KOPT-K1 (cell line): ENCODE measurements around the gene NUTF2.

Source experiments
- H3K27ac ChIP-seq: fragments of 200-600 bp; sonication (generic); 2 replicates; pipeline ENCODE4 v1.5.1; 2016; ENCODE audit warnings: antibody characterized with exemption, mild to moderate bottlenecking, low read depth, low read length; ENCODE audit not compliant: poor library complexity, severe bottlenecking
- H3K36me3 ChIP-seq: fragments of 200-600 bp; sonication (generic); 2 replicates; pipeline ENCODE4 v1.5.1; 2017; ENCODE audit warnings: antibody characterized with exemption, mild to moderate bottlenecking, low read length, moderate library complexity; ENCODE audit not compliant: insufficient read depth
- H3K9me3 ChIP-seq: fragments of 200-600 bp; sonication (generic); 2 replicates; pipeline ENCODE4 v1.5.1; 2017; ENCODE audit warnings: antibody characterized with exemption, low read length, mild to moderate bottlenecking; ENCODE audit not compliant: insufficient read depth, poor library complexity, severe bottlenecking

The NUTF2 gene

DNA sequence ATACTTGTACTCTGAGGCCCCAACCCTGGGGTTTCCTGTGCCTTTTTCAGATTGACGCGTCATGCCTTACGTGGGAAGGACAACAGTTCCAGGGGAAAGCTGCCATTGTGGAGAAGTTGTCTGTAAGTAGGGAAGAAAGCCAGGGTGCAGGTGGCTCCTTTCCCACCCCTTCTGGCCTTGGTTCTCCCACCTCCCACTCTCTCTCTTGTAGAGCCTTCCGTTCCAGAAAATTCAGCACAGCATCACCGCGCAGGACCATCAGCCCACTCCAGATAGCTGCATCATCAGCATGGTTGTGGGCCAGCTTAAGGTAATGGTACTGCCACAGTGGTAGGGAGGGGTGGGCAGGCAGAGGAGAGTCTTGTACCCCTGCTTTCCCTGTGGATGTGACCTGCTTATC lies 21.6 kb downstream of the NUTF2 start:
- Histone ChIP-seq H3K9me3 (no peaks in the 10 kb centered on the region), H3K27ac (no peak overlapping the region), H3K36me3 (peaks cover 88% of the 10 kb centered on the region)

DNA sequence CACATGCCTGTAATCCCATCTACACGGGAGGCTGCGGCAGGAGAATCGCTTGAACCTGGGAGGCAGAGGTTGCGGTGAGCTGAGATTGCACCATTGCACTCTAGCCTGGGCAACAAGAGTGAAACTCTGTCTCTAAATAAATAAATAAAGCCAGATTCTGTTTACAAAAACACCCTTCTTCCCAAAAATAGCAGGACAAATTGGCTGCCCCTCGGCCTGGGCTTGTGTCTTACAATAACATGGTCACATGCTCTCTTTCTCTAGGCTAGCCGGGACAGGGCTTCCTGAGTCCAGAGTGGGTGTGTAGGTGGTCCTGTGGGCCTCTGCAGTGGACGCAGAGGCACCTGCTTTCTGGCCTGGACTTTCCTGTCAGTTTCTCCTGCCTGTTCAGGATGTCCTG lies 22.9 kb downstream of the NUTF2 start:
- peaks cover 74% of the 10 kb centered on the region for H3K36me3 ChIP-seq
- H3K9me3 ChIP-seq: no peaks in the 10 kb centered on the region
- H3K27ac ChIP-seq: no peak overlapping the region

DNA sequence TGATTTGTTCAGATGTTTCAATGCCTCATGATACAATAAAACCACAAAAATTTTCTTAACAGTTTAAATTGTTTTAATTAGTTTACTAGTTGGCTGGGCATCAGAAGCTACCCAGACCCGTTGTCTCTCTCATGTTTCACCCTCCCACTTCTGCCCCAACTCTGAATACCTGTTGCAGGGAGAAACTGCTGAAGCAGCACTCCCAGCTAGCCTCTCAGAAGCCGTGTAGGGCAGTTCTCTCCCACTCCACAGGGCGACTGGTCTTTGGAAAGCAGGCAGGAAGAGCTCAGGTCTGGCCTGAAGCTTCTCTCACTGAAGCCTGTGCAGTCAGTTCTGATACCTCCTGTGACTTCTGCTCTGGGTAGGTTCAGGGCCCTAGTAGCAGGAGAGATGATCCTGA lies 24.5 kb downstream of the NUTF2 start:
- H3K27ac ChIP-seq: no peak overlapping the region
- H3K36me3 ChIP-seq: peaks cover 72% of the 10 kb centered on the region

DNA sequence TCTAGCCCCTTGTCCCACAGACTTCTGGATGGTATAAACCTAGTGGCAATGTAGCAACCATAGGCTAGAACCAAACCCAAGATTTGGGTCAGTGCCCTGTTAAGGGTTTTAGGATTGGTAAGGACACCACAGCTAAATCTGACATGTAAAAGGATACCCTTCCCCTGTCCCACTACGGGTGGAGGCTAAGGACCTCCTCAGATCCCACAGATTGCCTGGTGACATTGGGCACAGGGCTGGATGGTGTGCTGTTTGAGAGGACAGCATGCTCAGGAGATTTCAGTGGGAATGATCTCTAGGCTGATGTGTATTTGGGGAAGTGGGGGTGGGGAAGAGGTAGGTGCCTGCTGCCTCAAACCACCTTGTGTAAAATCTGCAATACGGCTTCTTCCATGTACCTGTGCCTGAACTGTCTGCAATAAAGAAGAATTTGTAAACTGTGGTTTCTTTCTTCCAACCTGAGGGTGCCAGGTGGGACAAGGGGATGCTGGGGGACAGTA lies 25.4 kb downstream of the NUTF2 start:
- Histone ChIP-seq H3K36me3 (peaks cover 72% of the 10 kb centered on the region), H3K27ac (peak overlapping the region; percentile 85)

More for the DNA sequence above, 24.5 kb downstream of the NUTF2 start:
- no peaks in the 10 kb centered on the region for H3K9me3 ChIP-seq

DNA sequence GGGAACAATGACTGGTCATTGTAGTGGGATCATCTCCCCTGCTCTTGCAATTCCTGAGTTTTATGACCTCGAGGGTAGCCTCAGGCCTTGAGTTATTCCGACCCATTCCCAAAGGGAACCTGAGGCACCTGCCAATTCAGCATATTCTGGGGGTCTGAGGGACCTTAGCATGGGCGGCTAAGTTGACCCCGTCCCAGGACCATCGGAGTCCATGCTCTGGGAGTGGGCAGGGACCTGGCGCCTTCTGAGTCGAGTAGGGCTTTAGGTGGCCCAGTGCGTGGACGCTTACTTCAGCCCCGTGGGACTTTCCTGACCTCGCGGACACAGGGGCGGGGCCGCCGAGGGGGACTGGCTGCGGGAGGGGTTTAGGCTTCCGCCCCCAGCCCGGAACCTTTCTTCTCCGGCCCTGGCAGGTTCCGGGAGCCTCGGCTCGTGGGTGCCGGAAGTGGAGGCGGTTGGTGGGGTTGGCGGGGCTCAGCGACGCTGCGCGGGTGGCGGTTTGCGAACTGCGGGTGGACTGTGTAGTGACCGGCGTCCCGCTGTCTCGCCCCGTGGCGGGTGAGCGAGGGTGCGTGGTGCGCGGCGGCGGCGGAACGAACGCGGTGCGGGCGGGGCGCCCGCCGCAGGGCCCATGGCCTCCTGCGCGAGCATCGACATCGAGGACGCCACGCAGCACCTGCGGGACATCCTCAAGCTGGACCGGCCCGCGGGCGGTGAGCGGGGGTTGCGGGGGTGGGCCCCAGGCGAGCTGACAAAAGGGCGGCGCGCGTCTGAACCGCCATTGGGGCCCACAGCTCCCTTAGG lies 26.1 kb downstream of the NUTF2 start, which contains the start of gene EDC4:
Gene EDC4, plus strand, starts transcription at position 422 of the 804 bp plus-strand sequence. Its CDS starts 210 bp downstream, at position 632.
- Histone ChIP-seq H3K9me3 (no peaks in the 10 kb centered on the region), H3K36me3 (peaks cover 72% of the 10 kb centered on the region), H3K27ac (peak within 1 kb of the TSS; percentile 85)

More for the DNA sequence above, 25.4 kb downstream of the NUTF2 start:
- H3K9me3 ChIP-seq: no peaks in the 10 kb centered on the region

DNA sequence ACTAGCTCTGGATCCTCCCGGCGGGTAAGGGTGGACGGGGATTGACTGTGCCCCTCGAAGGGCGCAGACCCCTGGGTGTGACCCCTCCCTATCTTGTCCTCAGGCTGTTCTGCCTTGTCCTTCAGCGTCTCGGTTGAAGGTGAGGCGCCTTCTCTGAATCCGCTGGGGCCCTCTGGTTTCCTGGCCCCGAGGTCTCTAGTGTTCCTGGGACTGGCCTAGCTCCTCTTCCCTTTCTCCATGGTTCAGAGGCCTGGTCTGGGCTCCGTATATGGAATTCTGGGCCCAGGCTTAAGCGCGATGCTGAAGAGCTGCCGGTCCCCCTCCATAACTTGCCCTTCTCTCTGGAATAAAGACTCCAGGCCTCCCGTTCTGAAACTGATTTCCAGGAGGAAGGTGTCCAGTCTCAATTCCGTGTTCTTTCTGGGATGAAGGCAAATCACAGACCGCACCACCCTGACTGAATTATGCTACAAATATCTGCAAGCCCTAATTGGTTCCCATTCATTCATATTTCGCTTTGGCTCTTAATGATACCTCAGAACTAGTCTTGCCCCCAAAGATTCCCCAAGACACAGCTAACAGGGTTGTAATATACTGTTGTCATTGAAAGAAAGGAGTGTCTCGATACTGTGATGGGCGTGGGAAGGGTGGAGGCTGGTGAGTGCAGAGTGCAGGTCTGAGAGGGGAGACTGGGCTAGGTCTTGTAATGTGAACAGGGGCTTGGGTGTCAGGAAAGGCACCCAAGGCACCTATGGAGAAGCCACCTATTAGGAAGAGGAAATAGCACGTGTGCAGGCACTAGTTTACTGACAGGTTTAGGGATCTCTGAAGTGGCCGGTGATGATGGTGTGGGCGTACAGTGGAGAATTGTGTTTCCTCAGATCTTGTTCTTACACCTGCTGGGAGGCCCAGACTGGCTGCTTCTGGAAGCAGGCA lies 27.0 kb downstream of the NUTF2 start:
- Histone ChIP-seq H3K27ac (peak overlapping the region; percentile 85), H3K9me3 (no peaks in the 10 kb centered on the region), H3K36me3 (peaks cover 72% of the 10 kb centered on the region)

DNA sequence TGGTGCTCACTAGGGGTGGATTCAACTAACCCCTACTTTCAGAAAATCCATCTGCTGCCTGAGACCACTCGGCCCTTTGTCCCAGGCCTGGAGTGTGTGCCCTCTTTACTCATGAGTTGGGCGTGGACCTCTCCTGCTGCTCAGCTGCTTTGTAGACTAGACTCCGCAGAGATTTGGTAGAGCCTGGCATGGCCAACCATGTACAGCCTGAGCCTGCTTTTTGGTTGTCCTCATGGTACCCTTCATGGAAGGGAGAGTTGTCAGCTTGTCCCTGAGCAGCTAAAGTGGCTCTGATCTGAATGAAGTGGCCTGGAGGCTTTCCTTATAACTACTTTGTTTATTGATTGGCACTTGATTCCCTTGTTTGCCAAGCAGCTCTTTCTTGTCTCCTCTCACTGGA lies 27.6 kb downstream of the NUTF2 start:
- no peaks in the 10 kb centered on the region for H3K9me3 ChIP-seq
- H3K27ac ChIP-seq: peak overlapping the region; percentile 85
- H3K36me3 ChIP-seq: peaks cover 72% of the 10 kb centered on the region

DNA sequence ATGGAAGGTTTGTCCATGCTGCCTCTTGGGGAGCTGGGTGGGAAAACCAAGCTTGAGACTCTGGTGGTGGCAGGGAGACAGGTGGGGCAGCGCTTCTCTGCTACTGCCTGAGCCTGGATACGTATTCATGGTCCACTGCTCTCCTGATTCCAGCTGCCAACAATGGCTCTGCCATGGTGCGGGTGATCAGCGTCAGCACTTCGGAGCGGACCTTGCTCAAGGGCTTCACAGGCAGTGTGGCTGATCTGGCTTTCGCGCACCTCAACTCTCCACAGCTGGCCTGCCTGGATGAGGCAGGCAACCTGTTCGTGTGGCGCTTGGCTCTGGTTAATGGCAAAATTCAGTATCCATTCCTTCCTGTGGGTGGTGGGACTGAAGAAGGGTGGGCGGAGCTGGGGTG lies 30.3 kb downstream of the NUTF2 start:
- H3K27ac ChIP-seq: no peak overlapping the region
- no peaks in the 10 kb centered on the region for H3K9me3 ChIP-seq
- H3K36me3 ChIP-seq: peaks cover 75% of the 10 kb centered on the region

DNA sequence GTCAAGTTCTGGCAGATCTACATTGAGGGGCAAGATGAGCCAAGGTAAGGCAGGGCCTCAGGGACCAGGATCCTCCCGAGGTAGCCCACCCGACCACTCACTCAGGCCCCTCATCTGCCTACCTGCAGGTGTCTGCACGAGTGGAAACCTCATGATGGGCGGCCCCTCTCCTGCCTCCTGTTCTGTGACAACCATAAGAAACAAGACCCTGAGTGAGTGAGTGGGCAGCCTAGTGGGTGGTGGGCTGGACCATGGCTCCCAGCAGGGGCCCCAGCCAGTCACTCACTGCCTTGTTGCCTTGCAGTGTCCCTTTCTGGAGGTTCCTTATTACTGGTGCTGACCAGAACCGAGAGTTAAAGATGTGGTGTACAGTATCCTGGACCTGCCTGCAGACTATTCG lies 31.5 kb downstream of the NUTF2 start:
- Histone ChIP-seq H3K27ac (no peak overlapping the region), H3K9me3 (no peaks in the 10 kb centered on the region), H3K36me3 (peaks cover 84% of the 10 kb centered on the region)

DNA sequence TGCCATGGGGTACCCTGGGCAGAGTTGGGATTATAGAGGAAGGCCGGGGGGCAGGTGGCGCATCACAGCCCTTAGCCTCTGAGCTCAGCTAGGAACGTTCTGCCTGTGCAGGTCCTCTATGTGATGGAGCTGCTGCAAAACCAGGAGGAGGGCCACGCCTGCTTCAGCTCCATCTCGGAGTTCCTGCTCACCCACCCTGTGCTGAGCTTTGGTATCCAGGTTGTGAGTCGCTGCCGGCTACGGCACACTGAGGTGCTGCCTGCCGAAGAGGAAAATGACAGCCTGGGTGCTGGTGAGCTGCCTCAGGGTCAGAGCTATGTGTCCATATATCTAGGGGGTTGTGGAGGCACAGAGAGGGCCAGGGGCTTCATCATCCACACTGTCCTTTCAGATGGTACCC lies 32.1 kb downstream of the NUTF2 start:
- peaks cover 90% of the 10 kb centered on the region for H3K36me3 ChIP-seq
- H3K9me3 ChIP-seq: no peaks in the 10 kb centered on the region
- H3K27ac ChIP-seq: no peak overlapping the region

DNA sequence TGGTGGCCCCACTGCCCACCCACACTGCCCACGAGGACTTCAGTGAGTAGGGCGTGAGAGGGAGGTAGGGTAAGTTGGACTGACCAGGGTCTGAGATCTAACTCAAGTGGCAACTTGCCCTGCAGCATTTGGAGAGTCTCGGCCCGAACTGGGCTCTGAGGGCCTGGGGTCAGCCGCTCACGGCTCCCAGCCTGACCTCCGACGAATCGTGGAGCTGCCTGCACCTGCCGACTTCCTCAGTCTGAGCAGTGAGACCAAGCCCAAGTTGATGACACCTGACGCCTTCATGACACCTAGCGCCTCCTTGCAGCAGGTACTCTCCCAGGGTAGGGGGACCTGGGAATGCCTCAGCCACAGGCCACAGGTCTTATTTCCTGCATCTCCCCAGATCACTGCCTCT lies 32.7 kb downstream of the NUTF2 start:
- H3K9me3 ChIP-seq: no peaks in the 10 kb centered on the region
- H3K36me3 ChIP-seq: peaks cover 96% of the 10 kb centered on the region
- no peak overlapping the region for H3K27ac ChIP-seq

DNA sequence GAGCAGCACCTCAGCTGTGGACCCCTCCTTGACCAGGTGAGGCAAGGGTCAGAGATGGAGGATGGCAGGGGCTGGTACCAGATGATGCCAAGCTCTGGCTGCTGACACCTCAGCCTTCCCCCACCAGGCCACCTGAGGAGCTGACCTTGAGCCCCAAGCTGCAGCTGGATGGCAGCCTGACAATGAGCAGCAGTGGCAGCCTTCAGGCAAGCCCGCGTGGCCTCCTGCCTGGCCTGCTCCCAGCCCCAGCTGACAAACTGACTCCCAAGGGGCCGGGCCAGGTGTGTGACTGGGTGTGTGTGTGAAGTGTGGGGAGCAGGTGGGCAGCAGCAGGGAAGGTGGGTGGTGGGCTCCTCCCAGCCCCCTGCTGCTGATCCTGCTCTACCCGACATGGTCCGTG lies 33.2 kb downstream of the NUTF2 start:
- H3K9me3 ChIP-seq: no peaks in the 10 kb centered on the region
- no peak overlapping the region for H3K27ac ChIP-seq
- peaks cover 100% of the 10 kb centered on the region for H3K36me3 ChIP-seq

DNA sequence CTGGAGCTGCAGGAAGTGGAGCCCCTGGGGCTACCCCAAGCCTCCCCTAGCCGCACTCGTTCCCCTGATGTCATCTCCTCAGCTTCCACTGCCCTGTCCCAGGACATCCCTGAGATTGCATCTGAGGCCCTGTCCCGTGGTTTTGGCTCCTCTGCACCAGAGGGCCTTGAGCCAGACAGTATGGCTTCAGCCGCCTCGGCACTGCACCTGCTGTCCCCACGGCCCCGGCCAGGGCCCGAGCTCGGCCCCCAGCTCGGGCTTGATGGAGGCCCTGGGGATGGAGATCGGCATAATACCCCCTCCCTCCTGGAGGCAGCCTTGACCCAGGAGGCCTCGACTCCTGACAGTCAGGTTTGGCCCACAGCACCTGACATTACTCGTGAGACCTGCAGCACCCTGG lies 33.9 kb downstream of the NUTF2 start:
- Histone ChIP-seq H3K36me3 (peaks cover 100% of the 10 kb centered on the region), H3K9me3 (no peaks in the 10 kb centered on the region), H3K27ac (no peak overlapping the region)

DNA sequence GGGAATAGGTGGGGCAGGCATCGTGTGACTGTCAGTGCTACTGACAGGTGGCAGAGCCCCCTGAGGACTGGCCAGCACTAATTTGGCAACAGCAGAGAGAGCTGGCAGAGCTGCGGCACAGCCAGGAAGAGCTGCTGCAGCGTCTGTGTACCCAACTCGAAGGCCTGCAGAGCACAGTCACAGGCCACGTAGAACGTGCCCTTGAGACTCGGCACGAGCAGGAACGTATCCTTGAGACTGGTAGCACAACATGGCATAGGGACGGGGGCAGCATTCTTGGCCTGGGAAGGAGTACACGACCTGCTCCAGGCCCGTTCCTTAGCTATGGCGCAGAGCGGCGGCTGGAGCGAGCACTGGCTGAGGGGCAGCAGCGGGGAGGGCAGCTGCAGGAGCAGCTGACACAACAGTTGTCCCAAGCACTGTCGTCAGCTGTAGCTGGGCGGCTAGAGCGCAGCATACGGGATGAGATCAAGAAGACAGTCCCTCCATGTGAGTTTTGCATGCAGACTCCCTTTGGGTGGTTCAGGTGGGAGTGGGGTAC lies 35.0 kb downstream of the NUTF2 start:
- no peaks in the 10 kb centered on the region for H3K9me3 ChIP-seq
- peaks cover 100% of the 10 kb centered on the region for H3K36me3 ChIP-seq
- no peak overlapping the region for H3K27ac ChIP-seq
